KMS-11 (cell line): ENCODE data around the gene MACROH2A1.

ENCODE experiments used
- H2AFZ ChIP-seq: fragments of 200-600 bp; sonication (generic); 2 replicates; pipeline ENCODE4 v1.6.1; 2016; ENCODE audit warnings: antibody characterized with exemption, mixed run types, low read depth
- H3K27ac ChIP-seq: fragments of 200-600 bp; sonication (generic); 2 replicates; pipeline ENCODE4 v1.6.1; 2016; ENCODE audit warnings: mild to moderate bottlenecking, mixed run types
- H3K27me3 ChIP-seq: fragments of 200-600 bp; sonication (generic); 2 replicates; pipeline ENCODE4 v1.6.1; 2017; ENCODE audit warnings: mild to moderate bottlenecking, low read depth, mixed run types, moderate library complexity; ENCODE audit not compliant: insufficient read depth
- H3K36me3 ChIP-seq: fragments of 200-600 bp; sonication (generic); 2 replicates; pipeline ENCODE4 v1.6.1; 2017; ENCODE audit warnings: mild to moderate bottlenecking, mixed run types; ENCODE audit not compliant: insufficient read depth
- H3K4me1 ChIP-seq: fragments of 200-600 bp; sonication (generic); 2 replicates; pipeline ENCODE4 v1.6.1; 2016; ENCODE audit warnings: mild to moderate bottlenecking, low read depth, mixed run types; ENCODE audit not compliant: poor library complexity, severe bottlenecking
- H3K4me2 ChIP-seq: fragments of 200-600 bp; sonication (generic); 2 replicates; pipeline ENCODE4 v1.7.0; 2016; ENCODE audit warnings: mild to moderate bottlenecking, mixed run types
- H3K4me3 ChIP-seq: fragments of 200-600 bp; sonication (generic); IDR thresholded peaks from 2 replicates; pipeline ENCODE4 v1.6.1; 2017; ENCODE audit warnings: low read depth, low read length, mixed read lengths; ENCODE audit not compliant: insufficient read depth
- H3K79me2 ChIP-seq: fragments of 200-600 bp; sonication (generic); 2 replicates; pipeline ENCODE4 v1.6.1; 2016; ENCODE audit warnings: low read depth, mixed run types; ENCODE audit not compliant: insufficient read depth
- H3K9ac ChIP-seq: fragments of 200-600 bp; sonication (generic); 2 replicates; pipeline ENCODE4 v1.6.1; 2016; ENCODE audit warnings: mild to moderate bottlenecking, mixed run types
- H4K20me1 ChIP-seq: fragments of 200-600 bp; sonication (generic); 2 replicates; pipeline ENCODE4 v1.6.1; 2016; ENCODE audit warnings: mild to moderate bottlenecking, mixed run types; ENCODE audit not compliant: insufficient read depth
- CTCF ChIP-seq: fragments of 200-600 bp; sonication (generic); conservative IDR thresholded peaks from 2 replicates; pipeline ENCODE4 v1.6.1; 2017; ENCODE audit warnings: low read depth, mild to moderate bottlenecking, antibody characterized with exemption, low read length, moderate library complexity, mixed read lengths

MACROH2A1 gene

DNA sequence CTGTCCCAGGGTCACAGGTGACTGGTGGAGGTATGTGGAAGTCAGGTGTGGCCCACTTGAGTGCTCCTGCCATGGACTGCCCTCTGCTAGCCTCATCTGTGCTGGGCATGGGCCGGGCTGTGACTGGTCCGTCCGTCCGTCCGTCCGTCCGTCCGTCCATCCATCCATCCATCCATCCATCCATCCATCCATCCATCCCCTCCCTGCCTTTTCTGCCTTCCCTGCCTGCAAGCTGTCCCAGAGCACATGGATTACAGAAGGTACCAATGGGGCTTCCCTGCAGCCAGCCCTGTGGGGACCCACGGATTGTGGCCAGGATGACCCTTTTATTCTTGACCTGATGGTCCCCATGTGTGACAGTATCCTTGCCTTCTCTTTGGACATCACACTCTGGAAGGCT, 92.5 kb downstream of the MACROH2A1 start:
- Histone ChIP-seq H3K27me3 (no peaks in the 10 kb centered on the region), H3K4me3 (no peak overlapping the region), H3K79me2 (no peaks in the 10 kb centered on the region), H3K9ac (no peak overlapping the region), H3K36me3 (no peaks in the 10 kb centered on the region), H3K27ac (no peak overlapping the region), H3K4me2 (no peak overlapping the region), H2AFZ (no peak overlapping the region), H4K20me1 (no peaks in the 10 kb centered on the region), H3K4me1 (no peaks in the 10 kb centered on the region)
- TF ChIP-seq CTCF, result no peak

DNA sequence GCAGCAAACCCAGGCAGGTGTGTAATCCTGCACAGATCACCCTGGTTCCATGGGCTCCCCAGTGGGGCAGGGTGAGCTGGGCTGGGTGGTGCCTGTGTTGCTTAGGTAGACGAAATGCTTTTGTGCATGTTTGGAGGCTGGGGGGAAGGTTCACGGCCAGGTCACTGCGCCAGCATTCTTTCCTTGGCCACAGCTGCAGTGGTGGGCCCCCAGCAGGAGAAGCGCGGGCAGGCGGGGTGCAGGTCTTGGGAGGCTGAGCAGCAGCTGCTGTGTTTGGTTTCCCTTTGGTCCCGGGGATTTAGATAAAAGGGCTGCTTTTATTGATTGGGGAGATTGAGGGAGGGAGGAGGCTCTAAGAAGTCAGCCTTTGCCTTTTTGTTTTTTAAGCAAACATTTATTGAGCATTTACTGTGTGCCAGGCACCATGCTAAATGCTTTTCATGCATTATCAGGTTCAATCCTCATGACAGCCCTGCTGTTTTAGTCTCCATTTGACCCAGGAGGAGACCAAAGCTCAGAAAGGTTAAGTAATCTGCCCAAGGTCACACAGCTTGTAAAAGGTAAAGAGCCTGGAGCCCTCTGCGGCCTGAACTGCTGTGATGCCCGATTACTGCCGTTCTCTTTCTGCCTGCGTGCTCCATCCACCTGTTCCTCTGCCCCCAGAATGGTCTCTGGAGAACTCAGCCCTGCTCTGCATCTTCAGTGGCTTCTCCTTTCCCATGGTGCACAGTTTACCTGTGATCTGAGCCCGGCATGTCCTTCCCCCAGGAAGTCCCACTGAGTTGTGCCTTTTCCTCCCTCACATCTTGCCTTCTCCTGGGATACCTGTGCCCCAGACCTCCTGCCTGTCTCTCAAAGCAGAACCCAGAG, 94.4 kb downstream of the MACROH2A1 start:
- no peak overlapping the region for H3K4me3 ChIP-seq
- no peak overlapping the region for H3K27ac ChIP-seq
- no peaks in the 10 kb centered on the region for H3K36me3 ChIP-seq
- H3K27me3 ChIP-seq, result no peaks in the 10 kb centered on the region
- H3K4me2 ChIP-seq, result no peak overlapping the region
- no peak for TF ChIP-seq CTCF
- H2AFZ ChIP-seq, result no peak overlapping the region
- no peaks in the 10 kb centered on the region for H3K4me1 ChIP-seq
- H3K9ac ChIP-seq, result no peak overlapping the region
- H4K20me1 ChIP-seq, result no peaks in the 10 kb centered on the region
- H3K79me2 ChIP-seq, result no peaks in the 10 kb centered on the region

DNA sequence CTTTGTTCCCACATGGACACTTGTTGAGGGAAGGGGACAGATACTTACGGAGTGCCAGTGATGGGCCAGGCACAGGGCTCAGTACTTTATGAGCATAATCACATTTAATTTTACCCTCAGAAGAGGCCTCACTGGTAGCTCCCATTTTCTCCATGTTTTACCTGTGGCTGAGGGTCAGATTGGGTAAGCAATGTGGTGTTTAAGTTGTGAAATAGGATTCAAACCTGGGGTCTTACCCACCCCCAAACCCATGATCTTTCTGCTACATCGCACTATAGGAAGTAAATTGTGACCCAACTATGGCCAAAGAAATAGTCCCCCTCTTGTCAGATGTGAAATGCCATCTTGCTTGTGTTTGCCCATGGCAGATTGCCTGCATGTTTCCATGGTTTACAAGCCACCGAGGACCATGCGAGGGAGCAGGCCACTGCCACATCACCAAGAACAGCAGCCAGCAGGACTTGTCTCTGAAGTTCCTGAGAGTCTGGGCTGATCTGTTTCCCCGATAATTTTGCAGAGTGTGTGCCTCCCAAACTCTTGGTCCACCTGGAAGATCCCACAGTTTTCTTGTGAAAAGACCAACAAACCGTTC, 95.4 kb downstream of the MACROH2A1 start:
- H4K20me1 ChIP-seq, result no peaks in the 10 kb centered on the region
- no peak overlapping the region for H3K27ac ChIP-seq
- no peak overlapping the region for H3K9ac ChIP-seq
- no peak overlapping the region for H2AFZ ChIP-seq
- H3K4me3 ChIP-seq, result no peak overlapping the region
- no peaks in the 10 kb centered on the region for H3K27me3 ChIP-seq
- no peaks in the 10 kb centered on the region for H3K4me1 ChIP-seq
- no peak for TF ChIP-seq CTCF
- no peaks in the 10 kb centered on the region for H3K79me2 ChIP-seq
- no peaks in the 10 kb centered on the region for H3K36me3 ChIP-seq
- H3K4me2 ChIP-seq, result no peak overlapping the region

DNA sequence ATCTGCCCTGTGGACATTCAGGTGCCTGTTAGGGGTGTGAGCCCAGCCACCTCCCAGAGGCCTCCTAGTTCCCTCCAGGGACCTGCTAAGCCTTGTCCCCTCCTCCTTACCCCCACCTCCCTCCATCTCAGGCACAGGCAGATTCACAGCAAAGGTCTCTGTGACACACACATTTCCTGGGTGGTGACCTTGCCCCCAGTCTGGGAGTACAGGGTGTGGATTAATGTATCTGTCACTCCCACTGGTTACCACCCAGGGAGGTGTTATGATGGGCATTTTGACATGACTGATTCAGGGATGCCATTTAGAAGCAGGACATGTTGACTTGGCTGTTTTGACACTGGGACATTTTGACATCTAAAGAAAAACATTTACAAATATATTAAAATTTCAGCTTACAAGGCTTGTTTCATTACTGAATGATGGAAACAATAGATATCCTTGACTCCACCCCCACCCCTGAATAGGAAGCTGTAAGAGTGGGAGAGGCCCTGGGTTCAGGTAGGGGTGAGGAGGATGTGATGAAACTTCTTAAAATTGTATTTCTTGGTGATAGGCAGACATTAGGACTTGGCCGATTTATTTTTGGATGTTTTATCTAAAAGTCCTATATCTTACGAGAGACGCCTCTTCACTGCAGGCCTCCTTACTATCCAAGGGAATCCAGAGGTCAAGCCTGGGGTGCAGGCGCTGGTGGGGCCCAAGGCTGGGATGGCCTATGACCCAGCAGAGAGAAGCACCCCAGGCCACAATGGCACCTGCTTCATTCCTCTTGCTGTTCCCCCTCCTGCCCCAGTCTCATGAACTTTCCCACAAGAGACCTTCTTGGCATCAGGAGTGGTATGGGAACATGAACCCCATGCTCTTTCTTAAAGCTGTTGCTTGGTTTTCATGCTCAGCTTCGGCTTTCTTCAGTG, 101.9 kb downstream of the MACROH2A1 start:
- no peak overlapping the region for H3K4me3 ChIP-seq

More for the DNA sequence above, 101.9 kb downstream of the MACROH2A1 start:
- Histone ChIP-seq H3K79me2 (no peaks in the 10 kb centered on the region), H4K20me1 (no peaks in the 10 kb centered on the region), H3K4me1 (no peaks in the 10 kb centered on the region), H3K4me2 (no peak overlapping the region), H3K36me3 (no peaks in the 10 kb centered on the region), H3K9ac (no peak overlapping the region), H2AFZ (no peak overlapping the region), H3K27me3 (no peaks in the 10 kb centered on the region), H3K27ac (no peak overlapping the region)
- TF ChIP-seq CTCF, result no peak
